WERI-Rb-1 (cell line): ENCODE results near the gene STOX2.
A peak's percentile ranks its signal among the peaks of the same experiment; 100 is the strongest.
"Not testable (repeated sequence)": the region's sequence is repeated elsewhere in the genome, so short reads cannot be mapped to it uniquely, and the experiment has no call there.

Experiments used
- DNase-seq: peaks from one replicate; pipeline ENCODE4 v3.0.0-alpha.2; 2020
- H3K27ac ChIP-seq: fragments of 250-450 bp; sonication (Bioruptor Pico); 2 replicates; pipeline ENCODE4 v1.5.1; 2020; ENCODE audit warnings: mild to moderate bottlenecking, moderate library complexity
- H3K27me3 ChIP-seq: fragments of 250-450 bp; sonication (Bioruptor Pico); 2 replicates; pipeline ENCODE4 v1.5.1; 2021; ENCODE audit warnings: mild to moderate bottlenecking, low read depth, moderate library complexity; ENCODE audit not compliant: insufficient read depth, severe bottlenecking
- H3K36me3 ChIP-seq: fragments of 250-450 bp; sonication (Bioruptor Pico); 2 replicates; pipeline ENCODE4 v1.5.1; 2020; ENCODE audit warnings: mild to moderate bottlenecking, moderate library complexity
- H3K4me3 ChIP-seq: 2 replicates; pipeline ENCODE4 v1.5.1; 2011; ENCODE audit warnings: low read depth, mild to moderate bottlenecking, control low read depth, low read length
- H3K9me3 ChIP-seq: fragments of 250-450 bp; sonication (Bioruptor Pico); 2 replicates; pipeline ENCODE4 v1.5.1; 2021; ENCODE audit warnings: mild to moderate bottlenecking, moderate library complexity; ENCODE audit not compliant: severe bottlenecking
- TF ChIP-seq, protein P1 (sequence below): IDR thresholded peaks from 2 replicates; pipeline ENCODE4 v1.5.1; 2011; ENCODE audit warnings: low read depth, mild to moderate bottlenecking, control low read depth, inconsistent platforms, low read length

The STOX2 gene

GRCh38 chr4:183950536-183950935 is 45.4 kb downstream of the STOX2 start:
- TF ChIP-seq, protein P1, sequence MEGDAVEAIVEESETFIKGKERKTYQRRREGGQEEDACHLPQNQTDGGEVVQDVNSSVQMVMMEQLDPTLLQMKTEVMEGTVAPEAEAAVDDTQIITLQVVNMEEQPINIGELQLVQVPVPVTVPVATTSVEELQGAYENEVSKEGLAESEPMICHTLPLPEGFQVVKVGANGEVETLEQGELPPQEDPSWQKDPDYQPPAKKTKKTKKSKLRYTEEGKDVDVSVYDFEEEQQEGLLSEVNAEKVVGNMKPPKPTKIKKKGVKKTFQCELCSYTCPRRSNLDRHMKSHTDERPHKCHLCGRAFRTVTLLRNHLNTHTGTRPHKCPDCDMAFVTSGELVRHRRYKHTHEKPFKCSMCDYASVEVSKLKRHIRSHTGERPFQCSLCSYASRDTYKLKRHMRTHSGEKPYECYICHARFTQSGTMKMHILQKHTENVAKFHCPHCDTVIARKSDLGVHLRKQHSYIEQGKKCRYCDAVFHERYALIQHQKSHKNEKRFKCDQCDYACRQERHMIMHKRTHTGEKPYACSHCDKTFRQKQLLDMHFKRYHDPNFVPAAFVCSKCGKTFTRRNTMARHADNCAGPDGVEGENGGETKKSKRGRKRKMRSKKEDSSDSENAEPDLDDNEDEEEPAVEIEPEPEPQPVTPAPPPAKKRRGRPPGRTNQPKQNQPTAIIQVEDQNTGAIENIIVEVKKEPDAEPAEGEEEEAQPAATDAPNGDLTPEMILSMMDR = no peak
- Histone ChIP-seq H3K4me3 (no peak overlapping the region), H3K27me3 (no peaks in the 10 kb centered on the region), H3K27ac (no peak overlapping the region), H3K36me3 (no peaks in the 10 kb centered on the region), H3K9me3 (no peaks in the 10 kb centered on the region)
- no peak for DNase-seq

DNA sequence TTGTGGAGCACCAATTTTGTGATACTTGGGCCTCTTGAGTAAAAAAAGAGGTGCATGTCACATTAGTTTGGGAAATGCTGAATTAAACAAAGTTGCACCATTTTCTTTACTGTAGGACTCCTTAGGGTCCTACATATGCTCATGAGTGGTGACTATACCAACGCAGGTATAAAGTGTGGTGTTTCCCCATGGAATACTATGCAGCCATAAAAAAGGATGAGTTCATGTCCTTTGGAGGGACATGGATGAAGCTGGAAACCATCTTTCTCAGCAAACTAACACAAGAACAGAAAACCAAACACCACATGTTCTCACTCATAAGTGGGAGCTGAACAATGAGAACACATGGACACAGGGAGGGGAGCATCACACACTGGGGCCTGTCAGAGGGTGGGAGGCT is 47.5 kb downstream of the STOX2 start:
- not testable (repeated sequence) for H3K36me3 ChIP-seq, H3K27ac ChIP-seq, H3K9me3 ChIP-seq, H3K4me3 ChIP-seq, H3K27me3 ChIP-seq, DNase-seq

- TF ChIP-seq, protein P1 = no peak
- H3K27me3 ChIP-seq = no peaks in the 10 kb centered on the region
- no peak overlapping the region for H3K4me3 ChIP-seq
- no peak for DNase-seq
- H3K9me3 ChIP-seq = no peaks in the 10 kb centered on the region
- no peaks in the 10 kb centered on the region for H3K36me3 ChIP-seq
- H3K27ac ChIP-seq = no peak overlapping the region
Observed at GRCh38 chr4:183959319-183960045, 54.4 kb downstream of the STOX2 start.

DNA sequence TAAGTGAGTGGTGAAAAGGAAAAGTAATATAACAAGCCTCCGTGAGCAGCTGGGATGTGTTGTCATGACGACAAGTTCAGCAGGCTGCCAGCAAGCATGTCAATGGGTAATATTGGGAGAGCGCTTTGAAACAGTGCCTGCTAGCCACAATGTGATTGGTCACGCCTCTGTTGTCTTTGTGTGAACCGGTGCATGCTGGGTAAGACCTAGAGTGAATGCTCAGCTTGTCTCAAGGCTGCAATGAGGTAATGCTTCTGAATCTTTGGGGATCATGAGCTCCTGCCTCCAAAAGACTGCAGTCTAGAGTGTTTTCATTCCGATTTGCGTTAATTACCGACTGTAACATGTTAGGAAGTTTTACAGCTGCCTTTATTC is 54.9 kb downstream of the STOX2 start:
- Histone ChIP-seq H3K4me3 (no peak overlapping the region), H3K27ac (no peak overlapping the region), H3K36me3 (no peaks in the 10 kb centered on the region), H3K27me3 (no peaks in the 10 kb centered on the region), H3K9me3 (no peaks in the 10 kb centered on the region)
- TF ChIP-seq, protein P1 = no peak
- peak; percentile 55 for DNase-seq

DNA sequence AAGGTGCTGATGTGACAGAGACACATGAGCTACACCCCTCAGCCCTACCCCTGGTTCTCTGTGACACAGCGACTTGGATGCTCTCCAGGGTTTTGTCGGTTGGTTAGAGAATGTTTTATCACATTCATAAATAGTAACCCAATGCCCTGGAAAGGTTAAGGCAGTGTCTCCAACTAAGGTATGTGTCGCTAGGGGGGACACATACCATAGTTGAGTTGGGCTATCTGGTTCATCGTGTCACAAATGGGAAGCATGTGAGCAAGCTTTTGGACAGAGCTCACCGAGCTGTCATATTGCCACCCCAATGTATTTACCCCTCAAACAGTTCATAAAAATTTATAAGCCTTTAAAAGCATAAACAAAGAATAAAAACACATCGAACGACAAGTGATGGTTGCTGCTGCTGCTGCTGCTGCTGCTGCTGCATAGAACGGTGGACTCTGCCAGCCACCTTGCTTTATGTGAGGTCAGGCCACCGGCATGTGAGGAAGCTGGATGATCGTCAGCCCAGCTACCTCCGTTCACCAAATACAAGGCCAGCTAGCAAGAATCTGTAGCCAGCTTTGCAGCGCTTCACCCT is 55.9 kb downstream of the STOX2 start:
- Histone ChIP-seq H3K9me3 (no peaks in the 10 kb centered on the region), H3K36me3 (no peaks in the 10 kb centered on the region), H3K4me3 (no peak overlapping the region), H3K27me3 (no peaks in the 10 kb centered on the region), H3K27ac (no peak overlapping the region)
- TF ChIP-seq, protein P1 = no peak
- DNase-seq = no peak

GRCh38 chr4:183961795-183962194 is 56.7 kb downstream of the STOX2 start:
- no peak overlapping the region for H3K4me3 ChIP-seq
- H3K27me3 ChIP-seq = no peaks in the 10 kb centered on the region
- H3K36me3 ChIP-seq = no peaks in the 10 kb centered on the region
- H3K9me3 ChIP-seq = no peaks in the 10 kb centered on the region
- TF ChIP-seq, protein P1 = no peak
- no peak for DNase-seq
- no peak overlapping the region for H3K27ac ChIP-seq
